K562 (cell line): ENCODE results near the gene RAPGEF5. TPM values are rescaled to one million over a fixed set of nuclear protein-coding genes. Genes with fewer than 3 reads are reported as not detected.

ENCODE experiments used
- NR2C1 ChIP-seq, 2 experiments: fragments of 450-650 bp; IDR thresholded peaks; 2 replicates each; pipeline ENCODE4 v1.6.1; 2017; ENCODE audit warnings: mild to moderate bottlenecking in 2 of 2, antibody characterized with exemption in 1 of 2, inconsistent platforms in 1 of 2, missing compliant biosample characterization in 1 of 2, missing genetic modification characterization in 1 of 2
- polyA plus RNA-seq, 8 experiments: library from polyadenylated mRNA; depleted of rRNA in 4 of 8; stranded (reverse) in 5 of 8; unstranded in 3 of 8; fragments of >200 nt; fragmentation: Nextera tagmentation in 2 of 8; fragmentation: Illumina TruSeq in 1 of 8; extraction: Ambion mirVana in 2 of 8; extraction: Trizol in 1 of 8; gene quantifications; 2 replicates each; pipeline versions ENCODE4 v1.2.1 to v1.2.3, GENCODE V29; 2011 to 2014; ENCODE audit warnings: inconsistent platforms in 1 of 8, missing spikeins in 1 of 8
- total RNA-seq, 7 experiments: library from RNA; depleted of rRNA in 6 of 7; stranded (reverse); fragments of >200 nt in 6 of 7; fragmentation: Illumina TruSeq in 2 of 7; extraction: Trizol in 2 of 7; gene quantifications; 2 replicates each; pipeline versions ENCODE4 v1.2.1 to v1.2.3, GENCODE V29; 2011 to 2021; ENCODE audit warnings: low replicate concordance in 1 of 7
- TF ChIP-seq, protein P1 (sequence below), 2 experiments: IDR thresholded peaks in 1 of 2; conservative IDR thresholded peaks in 1 of 2; 2 replicates each; pipeline ENCODE4 v1.6.1; 2016; ENCODE audit warnings: low read depth in 2 of 2, mild to moderate bottlenecking in 1 of 2, missing compliant biosample characterization in 1 of 2, missing genetic modification characterization in 1 of 2, moderate library complexity in 1 of 2
- TF ChIP-seq, protein P2 (sequence below): IDR thresholded peaks from 3 replicates; pipeline ENCODE4 v1.6.1; 2011; ENCODE audit warnings: borderline replicate concordance, mild to moderate bottlenecking; ENCODE audit not compliant: insufficient read length, insufficient read depth
- TF ChIP-seq, protein P3 (sequence below), 2 experiments: fragments of 450-650 bp in 1 of 2; sonication (generic) in 1 of 2; formaldehyde crosslinking; conservative IDR thresholded peaks; 2 replicates each; pipeline versions ENCODE4 v1.4.0 to v1.8.1; 2020 to 2022; ENCODE audit warnings: mild to moderate bottlenecking in 1 of 2, missing genetic modification reagents in 1 of 2

The RAPGEF5 gene
- total and polyA plus RNA-seq, 9 of the 15 experiments (the other 6 are each of a cell fraction or from before 2014, with no cell fraction given) = 0.39 to 2.0 (median 1.1) TPM

DNA sequence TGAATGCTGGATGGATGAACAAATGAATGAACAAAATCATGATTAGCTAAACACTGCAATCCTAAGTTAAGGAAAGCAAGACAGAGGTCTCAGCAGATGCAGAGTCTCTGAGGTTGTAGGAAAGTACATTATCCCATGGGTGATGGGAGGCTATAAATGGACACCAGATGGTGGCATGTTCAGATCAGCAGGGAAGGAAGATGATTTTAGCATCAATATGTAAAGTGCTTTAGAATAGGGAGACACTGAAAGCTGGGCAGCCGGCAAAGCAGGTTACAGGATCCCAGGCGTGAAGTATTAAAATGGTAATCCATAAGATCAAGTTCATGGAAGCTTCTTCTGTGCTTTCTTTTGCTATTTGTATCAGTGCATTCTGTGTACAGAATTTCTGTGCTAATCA lies 7.9 kb upstream of the RAPGEF5 start (continued):
- TF ChIP-seq, protein P1, sequence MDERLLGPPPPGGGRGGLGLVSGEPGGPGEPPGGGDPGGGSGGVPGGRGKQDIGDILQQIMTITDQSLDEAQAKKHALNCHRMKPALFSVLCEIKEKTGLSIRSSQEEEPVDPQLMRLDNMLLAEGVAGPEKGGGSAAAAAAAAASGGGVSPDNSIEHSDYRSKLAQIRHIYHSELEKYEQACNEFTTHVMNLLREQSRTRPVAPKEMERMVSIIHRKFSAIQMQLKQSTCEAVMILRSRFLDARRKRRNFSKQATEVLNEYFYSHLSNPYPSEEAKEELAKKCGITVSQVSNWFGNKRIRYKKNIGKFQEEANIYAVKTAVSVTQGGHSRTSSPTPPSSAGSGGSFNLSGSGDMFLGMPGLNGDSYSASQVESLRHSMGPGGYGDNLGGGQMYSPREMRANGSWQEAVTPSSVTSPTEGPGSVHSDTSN (CRISPR knock-in tag; IDR thresholded peaks at IDR 0.05; ENCODE audit: low read depth) = no peak
- TF ChIP-seq, protein P1 (tag; conservative IDR thresholded peaks at IDR 0.05; ENCODE audit: low read depth) = no peak
- TF ChIP-seq NR2C1 (IDR thresholded peaks at IDR 0.05) (no peak), NR2C1 (tag; IDR thresholded peaks at IDR 0.05) (no peak)
- TF ChIP-seq, protein P2, sequence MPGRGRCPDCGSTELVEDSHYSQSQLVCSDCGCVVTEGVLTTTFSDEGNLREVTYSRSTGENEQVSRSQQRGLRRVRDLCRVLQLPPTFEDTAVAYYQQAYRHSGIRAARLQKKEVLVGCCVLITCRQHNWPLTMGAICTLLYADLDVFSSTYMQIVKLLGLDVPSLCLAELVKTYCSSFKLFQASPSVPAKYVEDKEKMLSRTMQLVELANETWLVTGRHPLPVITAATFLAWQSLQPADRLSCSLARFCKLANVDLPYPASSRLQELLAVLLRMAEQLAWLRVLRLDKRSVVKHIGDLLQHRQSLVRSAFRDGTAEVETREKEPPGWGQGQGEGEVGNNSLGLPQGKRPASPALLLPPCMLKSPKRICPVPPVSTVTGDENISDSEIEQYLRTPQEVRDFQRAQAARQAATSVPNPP = no peak
- TF ChIP-seq, protein P3, sequence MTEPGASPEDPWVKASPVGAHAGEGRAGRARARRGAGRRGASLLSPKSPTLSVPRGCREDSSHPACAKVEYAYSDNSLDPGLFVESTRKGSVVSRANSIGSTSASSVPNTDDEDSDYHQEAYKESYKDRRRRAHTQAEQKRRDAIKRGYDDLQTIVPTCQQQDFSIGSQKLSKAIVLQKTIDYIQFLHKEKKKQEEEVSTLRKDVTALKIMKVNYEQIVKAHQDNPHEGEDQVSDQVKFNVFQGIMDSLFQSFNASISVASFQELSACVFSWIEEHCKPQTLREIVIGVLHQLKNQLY (CRISPR knock-in tag; conservative IDR thresholded peaks at IDR 0.05) = no peak
